Measurements from ENCODE around the gene SRRM3.

DNA sequence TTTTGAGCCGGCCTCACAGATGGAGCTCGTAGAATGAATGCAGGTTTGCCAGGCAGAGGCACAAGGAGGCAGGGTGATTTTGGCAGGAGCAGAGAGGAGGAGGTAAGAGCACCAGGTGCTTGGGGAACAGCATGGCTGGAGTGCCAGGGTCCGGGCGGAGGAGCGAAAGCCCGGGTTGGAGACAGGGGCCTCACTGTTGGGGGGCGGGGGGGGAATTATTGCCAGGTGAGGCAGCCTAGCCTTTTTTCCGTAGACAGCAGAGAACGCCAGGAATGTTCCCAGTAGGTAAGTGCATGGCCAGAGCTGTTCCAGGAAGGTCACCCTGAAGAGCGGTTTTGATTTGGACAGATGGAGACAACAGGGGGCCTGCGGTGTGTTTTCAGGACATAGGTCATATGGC lies 9.5 kb downstream of the SRRM3 start:
- no peak for TF ChIP-seq EZH2phosphoT487 (IDR thresholded peaks at IDR 0.05; ENCODE audit: low read depth)
- TF ChIP-seq, protein P1, sequence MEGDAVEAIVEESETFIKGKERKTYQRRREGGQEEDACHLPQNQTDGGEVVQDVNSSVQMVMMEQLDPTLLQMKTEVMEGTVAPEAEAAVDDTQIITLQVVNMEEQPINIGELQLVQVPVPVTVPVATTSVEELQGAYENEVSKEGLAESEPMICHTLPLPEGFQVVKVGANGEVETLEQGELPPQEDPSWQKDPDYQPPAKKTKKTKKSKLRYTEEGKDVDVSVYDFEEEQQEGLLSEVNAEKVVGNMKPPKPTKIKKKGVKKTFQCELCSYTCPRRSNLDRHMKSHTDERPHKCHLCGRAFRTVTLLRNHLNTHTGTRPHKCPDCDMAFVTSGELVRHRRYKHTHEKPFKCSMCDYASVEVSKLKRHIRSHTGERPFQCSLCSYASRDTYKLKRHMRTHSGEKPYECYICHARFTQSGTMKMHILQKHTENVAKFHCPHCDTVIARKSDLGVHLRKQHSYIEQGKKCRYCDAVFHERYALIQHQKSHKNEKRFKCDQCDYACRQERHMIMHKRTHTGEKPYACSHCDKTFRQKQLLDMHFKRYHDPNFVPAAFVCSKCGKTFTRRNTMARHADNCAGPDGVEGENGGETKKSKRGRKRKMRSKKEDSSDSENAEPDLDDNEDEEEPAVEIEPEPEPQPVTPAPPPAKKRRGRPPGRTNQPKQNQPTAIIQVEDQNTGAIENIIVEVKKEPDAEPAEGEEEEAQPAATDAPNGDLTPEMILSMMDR (IDR thresholded peaks at IDR 0.05; ENCODE audit: low read depth, low read length), result no peak
